HG03575 (cell line): ENCODE results near the gene SSTR3.

Experiments used
- ATAC-seq: cut with Tn5 transposase; IDR thresholded peaks from one replicate; pipeline ENCODE4 v1.9.1; 2021; ENCODE audit not compliant: unreplicated experiment, insufficient number of reproducible peaks, low FRiP score; ENCODE audit errors: extremely low read depth

The SSTR3 gene

GRCh38 chr22:37215890-37216289, 3.6 kb upstream of the SSTR3 start:
- ATAC-seq = no peak

GRCh38 chr22:37214731-37215030, 2.4 kb upstream of the SSTR3 start:
- no peak for ATAC-seq

- ATAC-seq = no peak
These were observed 1.9 kb upstream of the SSTR3 start for GRCh38 chr22:37213941-37214730.

- no peak for ATAC-seq
These were observed 1.1 kb upstream of the SSTR3 start for GRCh38 chr22:37213218-37213855.

GRCh38 chr22:37211866-37212173, 457 bp downstream of the SSTR3 start:
- ATAC-seq = no peak

- ATAC-seq = no peak
These were observed 1.0 kb downstream of the SSTR3 start for GRCh38 chr22:37211075-37211865.

GRCh38 chr22:37210041-37210803, 2.1 kb downstream of the SSTR3 start:
- ATAC-seq = no peak

- ATAC-seq = no peak
These were observed 3.0 kb downstream of the SSTR3 start for GRCh38 chr22:37209140-37209845.

- ATAC-seq = no peak
These were observed 3.7 kb downstream of the SSTR3 start for GRCh38 chr22:37208401-37209139.

- no peak for ATAC-seq
These were observed 4.3 kb downstream of the SSTR3 start for GRCh38 chr22:37207981-37208380.

GRCh38 chr22:37206841-37207821, 5.1 kb downstream of the SSTR3 start:
- no peak for ATAC-seq

GRCh38 chr22:37206118-37206840, 6.0 kb downstream of the SSTR3 start:
- no peak for ATAC-seq

- no peak for ATAC-seq
These were observed 7.2 kb downstream of the SSTR3 start for GRCh38 chr22:37205046-37205445.

- ATAC-seq = no peak
These were observed 8.1 kb downstream of the SSTR3 start for GRCh38 chr22:37204045-37204655.

GRCh38 chr22:37203354-37204044, 8.8 kb downstream of the SSTR3 start:
- no peak for ATAC-seq

- ATAC-seq = no peak
These were observed 9.6 kb downstream of the SSTR3 start for GRCh38 chr22:37202716-37203115.
